ENCODE measurements around the gene CRACR2B. TPM values are rescaled to one million over a fixed set of nuclear protein-coding genes. Genes with fewer than 3 reads are reported as not detected.

CRACR2B gene
- total and polyA plus RNA-seq, 2 of the 13 experiments (the other 11 are each of a cell fraction or from before 2014, with no cell fraction given) = 14.9 to 21.0 TPM

DNA sequence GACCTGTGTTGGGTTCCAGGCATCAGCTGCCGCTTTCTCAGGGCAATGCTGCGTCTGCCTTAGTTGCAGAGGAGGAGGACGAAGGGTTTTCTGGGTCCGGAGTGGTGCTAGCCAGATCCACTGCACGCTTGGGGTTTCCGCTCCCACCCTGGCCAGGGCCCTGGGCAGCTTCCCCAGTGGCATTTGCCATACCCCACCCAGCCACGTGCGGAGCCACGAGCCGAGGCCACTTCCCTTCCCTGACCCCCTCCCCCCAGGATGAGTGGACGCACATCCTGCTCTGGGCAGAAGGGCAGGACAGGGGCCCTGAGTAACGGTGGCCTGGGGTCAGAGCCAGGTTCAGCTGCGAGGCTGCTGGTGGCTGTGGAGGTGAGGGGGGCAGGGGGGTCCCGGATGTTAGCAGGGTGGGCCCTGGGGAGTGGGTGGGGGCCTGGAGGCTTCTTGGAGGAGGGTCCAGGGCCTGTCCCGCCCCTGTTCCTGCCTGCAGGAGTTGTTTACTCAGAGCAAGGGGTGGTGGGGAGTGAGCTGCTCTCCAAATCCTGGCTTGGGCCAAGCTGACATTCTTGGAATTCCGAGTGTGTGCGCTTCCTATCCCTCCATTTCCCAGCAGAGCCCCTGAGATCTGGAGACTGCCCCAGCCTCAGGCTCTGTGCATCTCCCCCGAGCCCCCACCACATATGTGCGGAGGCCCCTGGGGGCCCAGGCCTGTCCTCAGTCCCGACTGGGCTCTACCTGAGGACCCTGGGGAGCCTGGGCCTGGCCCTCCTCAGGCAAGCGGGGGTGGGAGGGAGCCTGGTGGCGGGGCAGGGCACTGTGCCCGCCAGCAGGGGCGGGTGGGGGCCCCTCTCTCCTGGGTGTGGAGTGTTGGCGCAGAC lies 16.3 kb downstream of the CRACR2B start (continued):
- TF ChIP-seq DNMT3B (CRISPR knock-in tag; conservative IDR thresholded peaks at IDR 0.05) (no peak), CC2D1A (CRISPR knock-in tag; IDR thresholded peaks at IDR 0.05) (no peak), ZFP36 (IDR thresholded peaks at IDR 0.05; ENCODE audit: borderline replicate concordance, low read depth, low read length, partially characterized antibody) (no peak), ZNF574 (CRISPR knock-in tag; IDR thresholded peaks at IDR 0.05) (peak; percentile 53; the same call in 1 of the 2 replicates), YY1 (IDR thresholded peaks at IDR 0.05; ENCODE audit: insufficient read depth, insufficient replicate concordance, low read depth, low read length) (no peak), ATRX (CRISPR knock-in tag; IDR thresholded peaks at IDR 0.05; ENCODE audit: borderline replicate concordance) (no peak), SALL2 (CRISPR knock-in tag; IDR thresholded peaks at IDR 0.05) (no peak), SIN3A (IDR thresholded peaks at IDR 0.05; ENCODE audit: borderline replicate concordance, low read depth, low read length) (peak; percentile 40; the same call in 1 of the 2 replicates), GRHL1 (CRISPR knock-in tag; conservative IDR thresholded peaks at IDR 0.05) (no peak), ZNF850 (CRISPR knock-in tag; conservative IDR thresholded peaks at IDR 0.05) (no peak), ELF3 (CRISPR knock-in tag; IDR thresholded peaks at IDR 0.05) (peak; percentile 81), NFYB (CRISPR knock-in tag; IDR thresholded peaks at IDR 0.05) (no peak), SIX1 (CRISPR knock-in tag; IDR thresholded peaks at IDR 0.05; ENCODE audit: borderline replicate concordance) (no peak), HNRNPK (IDR thresholded peaks at IDR 0.05; ENCODE audit: low read depth, low read length, poor library complexity, severe bottlenecking) (no peak), ZNF7 (CRISPR knock-in tag; IDR thresholded peaks at IDR 0.05) (no peak), JUND (CRISPR knock-in tag; IDR thresholded peaks at IDR 0.05) (peak; percentile 74), ZNF652 (CRISPR knock-in tag; IDR thresholded peaks at IDR 0.05; ENCODE audit: borderline replicate concordance, low read depth) (no peak), SNAI1 (CRISPR knock-in tag; IDR thresholded peaks at IDR 0.05; ENCODE audit: borderline replicate concordance) (no peak), KLF11 (CRISPR knock-in tag; IDR thresholded peaks at IDR 0.05) (no peak), ETV6 (CRISPR knock-in tag; conservative IDR thresholded peaks at IDR 0.05) (no peak)

All from HepG2 (cell line).